SK-N-SH (cell line): Measurements from ENCODE around the gene CPA1.

Experiments used
- CHD2 ChIP-seq: fragments of 150-350 bp; IDR thresholded peaks from 2 replicates; pipeline ENCODE4 v1.6.1; 2018; ENCODE audit warnings: low read length; ENCODE audit not compliant: partially characterized antibody
- CTCF ChIP-seq: fragments of 200-600 bp; sonication (generic); IDR thresholded peaks from 2 replicates; pipeline ENCODE4 v1.6.1; 2017; ENCODE audit warnings: antibody characterized with exemption, mild to moderate bottlenecking, moderate library complexity
- EZH2phosphoT487 ChIP-seq: fragments of 200-600 bp; sonication (generic); IDR thresholded peaks from 2 replicates; pipeline ENCODE4 v1.6.1; 2017; ENCODE audit warnings: low read depth, mixed run types, mild to moderate bottlenecking, antibody characterized with exemption, moderate library complexity, borderline replicate concordance
- FOXJ3 ChIP-seq: sonication (generic); formaldehyde crosslinking; IDR thresholded peaks from 2 replicates; pipeline ENCODE4 v1.5.1; 2020; ENCODE audit warnings: mild to moderate bottlenecking, missing genetic modification reagents
- NRF1 ChIP-seq: IDR thresholded peaks from 2 replicates; pipeline ENCODE4 v1.6.1; 2012; ENCODE audit warnings: low read depth, mild to moderate bottlenecking, low read length
- POLR2AphosphoS5 ChIP-seq: IDR thresholded peaks from 2 replicates; pipeline ENCODE4 v1.6.1; 2012; ENCODE audit warnings: low read depth, low read length
- RAD21 ChIP-seq: IDR thresholded peaks from 2 replicates; pipeline ENCODE4 v1.6.1; 2012; ENCODE audit warnings: mild to moderate bottlenecking, low read length
- REST ChIP-seq: IDR thresholded peaks from 2 replicates; pipeline ENCODE4 v1.6.1; 2012; ENCODE audit warnings: mild to moderate bottlenecking, low read depth, low read length, moderate library complexity
- RFX5 ChIP-seq: IDR thresholded peaks from 2 replicates; pipeline ENCODE4 v1.6.1; 2012; ENCODE audit warnings: mild to moderate bottlenecking, improper control_type of control experiment, low read length
- TAF1 ChIP-seq: IDR thresholded peaks from 2 replicates; pipeline ENCODE4 v1.6.1; 2012; ENCODE audit warnings: low read depth, mild to moderate bottlenecking, low read length, moderate library complexity, borderline replicate concordance
- TEAD4 ChIP-seq: IDR thresholded peaks from 2 replicates; pipeline ENCODE4 v1.4.0; 2012; ENCODE audit warnings: mild to moderate bottlenecking, borderline replicate concordance; ENCODE audit not compliant: insufficient read depth
- YY1 ChIP-seq: IDR thresholded peaks from 2 replicates; pipeline ENCODE4 v1.4.0; 2012; ENCODE audit warnings: low read depth, mild to moderate bottlenecking

DNA sequence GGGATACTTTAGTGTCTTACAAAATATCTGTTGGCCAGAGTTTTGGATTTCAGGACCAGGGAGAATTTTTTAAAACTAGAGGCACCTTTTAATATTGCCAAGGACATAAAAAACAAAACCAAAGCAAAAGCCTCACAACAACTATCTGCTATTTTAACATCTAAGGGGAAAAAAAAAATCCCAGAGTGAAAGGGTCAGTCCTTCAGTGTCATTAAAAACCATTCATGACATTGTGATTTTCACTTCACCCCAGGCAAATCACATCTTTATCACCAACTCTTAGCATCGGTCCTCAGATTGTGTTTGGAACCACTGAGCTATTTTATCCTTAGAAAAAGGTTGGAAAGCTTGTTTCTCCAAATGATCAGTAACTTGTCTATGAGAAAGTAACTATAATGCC is 49.8 kb downstream of the CPA1 start:
- no peak for TF ChIP-seq CTCF
- TF ChIP-seq REST: no peak
- no peak for TF ChIP-seq TAF1
- TF ChIP-seq CHD2: no peak
- TF ChIP-seq YY1: no peak
- no peak for TF ChIP-seq POLR2AphosphoS5
- no peak for TF ChIP-seq EZH2phosphoT487
- TF ChIP-seq RFX5: no peak
- TF ChIP-seq TEAD4: no peak
- no peak for TF ChIP-seq NRF1
- TF ChIP-seq RAD21: no peak
- no peak for TF ChIP-seq FOXJ3
